HG02588 (cell line): Measurements from ENCODE around the gene POLA1.

Source experiments
- ATAC-seq: cut with Tn5 transposase; IDR thresholded peaks from one replicate; pipeline ENCODE4 v1.9.1; 2021; ENCODE audit warnings: mild to moderate bottlenecking, moderate library complexity; ENCODE audit not compliant: unreplicated experiment

Gene POLA1

DNA sequence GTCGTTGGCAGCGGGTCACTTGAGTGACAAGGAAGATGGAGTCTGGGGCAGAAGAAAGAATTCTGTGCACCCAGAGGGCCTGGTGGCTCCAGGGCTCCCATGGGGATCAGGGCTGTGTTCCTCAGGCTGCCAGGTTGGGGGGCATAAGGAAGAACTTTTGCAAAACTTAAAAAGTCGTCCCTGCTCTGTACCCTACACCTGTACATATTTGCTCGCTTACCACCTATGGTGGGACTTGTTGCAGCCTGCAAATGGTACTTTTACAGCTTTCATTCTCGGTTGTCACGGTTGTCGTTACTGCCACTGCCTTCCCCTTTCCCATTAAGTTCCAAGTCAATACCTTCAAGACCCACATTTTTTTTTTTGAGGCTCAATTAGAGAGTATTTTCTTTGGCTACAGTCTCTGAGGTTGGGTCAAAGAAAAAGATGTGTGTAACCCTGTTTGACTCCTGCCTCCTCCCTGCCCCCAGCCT lies 312.9 kb downstream of the POLA1 start:
- no peak for ATAC-seq

GRCh38 chrX:25007059-25008053 lies 313.6 kb downstream of the POLA1 start:
- ATAC-seq: no peak

DNA sequence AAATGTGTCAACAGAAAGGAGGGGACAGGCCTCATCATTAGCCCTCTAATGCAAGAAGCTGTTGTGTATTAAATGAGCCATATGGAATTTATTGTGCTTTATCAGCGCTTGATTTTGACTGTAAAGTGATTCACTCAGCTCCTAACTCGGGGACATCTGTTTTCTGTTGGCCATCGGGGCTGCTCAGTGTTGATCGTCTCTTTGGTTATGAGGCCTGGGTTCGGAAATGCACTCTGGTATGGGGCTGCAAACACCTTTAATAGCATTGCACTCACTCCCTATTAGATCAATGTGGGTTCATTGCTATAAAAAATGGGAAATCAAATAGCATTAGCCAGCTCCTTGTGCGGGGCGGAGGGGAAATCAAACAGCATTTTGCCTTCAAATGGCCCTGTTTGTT lies 315.7 kb downstream of the POLA1 start:
- ATAC-seq: no peak

GRCh38 chrX:25010784-25011588 lies 317.3 kb downstream of the POLA1 start:
- ATAC-seq: no peak

GRCh38 chrX:25011589-25012432 lies 318.1 kb downstream of the POLA1 start:
- no peak for ATAC-seq

- no peak for ATAC-seq
Measured at GRCh38 chrX:25012433-25012735, 318.7 kb downstream of the POLA1 start.

DNA sequence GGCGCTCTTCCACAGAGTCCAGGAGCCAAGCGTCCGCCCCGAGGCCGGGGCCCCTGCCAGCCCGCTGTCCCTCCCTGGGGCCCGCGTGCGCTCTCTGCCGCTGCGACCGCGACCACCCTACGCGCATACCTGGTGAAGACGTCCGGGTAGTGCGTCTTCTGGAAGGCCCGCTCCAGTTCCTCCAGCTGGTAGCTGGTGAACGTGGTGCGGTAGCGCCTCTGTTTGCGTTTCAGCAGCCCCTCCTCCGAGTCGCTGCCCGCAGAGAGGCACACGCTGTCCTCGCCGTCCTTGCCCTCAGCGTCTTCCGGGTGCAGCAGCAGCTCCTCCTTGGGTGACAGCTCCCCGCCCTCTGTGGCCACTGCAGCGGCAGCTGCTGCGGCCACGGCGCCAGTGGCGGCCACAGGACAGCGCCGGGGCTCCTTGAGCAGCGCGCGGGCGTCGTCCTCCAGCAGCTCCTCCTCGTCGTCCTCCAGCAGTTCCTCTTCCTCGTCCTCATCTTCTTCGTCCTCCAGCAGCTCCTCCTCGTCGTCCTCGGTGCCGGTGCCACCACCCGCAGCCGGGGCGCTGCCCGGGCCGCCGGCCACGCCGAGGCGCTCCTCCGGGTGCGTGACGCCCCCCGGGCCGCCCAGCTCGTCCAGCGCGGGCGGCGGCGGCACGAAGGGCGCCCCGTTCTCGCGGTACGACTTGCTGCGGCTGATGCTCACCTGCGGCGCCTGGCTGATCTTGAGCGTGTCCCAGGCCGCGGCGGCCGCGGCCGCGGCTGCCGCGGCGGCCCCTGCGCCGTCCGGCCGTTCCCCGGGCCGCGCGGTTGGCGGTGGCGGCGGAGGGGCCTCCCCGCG lies 319.3 kb downstream of the POLA1 start:
- peak; percentile 43 for ATAC-seq

GRCh38 chrX:25013632-25014365 lies 320.1 kb downstream of the POLA1 start:
- peak; percentile 28 for ATAC-seq

- no peak for ATAC-seq
Measured at GRCh38 chrX:25014366-25014838, 320.7 kb downstream of the POLA1 start.

DNA sequence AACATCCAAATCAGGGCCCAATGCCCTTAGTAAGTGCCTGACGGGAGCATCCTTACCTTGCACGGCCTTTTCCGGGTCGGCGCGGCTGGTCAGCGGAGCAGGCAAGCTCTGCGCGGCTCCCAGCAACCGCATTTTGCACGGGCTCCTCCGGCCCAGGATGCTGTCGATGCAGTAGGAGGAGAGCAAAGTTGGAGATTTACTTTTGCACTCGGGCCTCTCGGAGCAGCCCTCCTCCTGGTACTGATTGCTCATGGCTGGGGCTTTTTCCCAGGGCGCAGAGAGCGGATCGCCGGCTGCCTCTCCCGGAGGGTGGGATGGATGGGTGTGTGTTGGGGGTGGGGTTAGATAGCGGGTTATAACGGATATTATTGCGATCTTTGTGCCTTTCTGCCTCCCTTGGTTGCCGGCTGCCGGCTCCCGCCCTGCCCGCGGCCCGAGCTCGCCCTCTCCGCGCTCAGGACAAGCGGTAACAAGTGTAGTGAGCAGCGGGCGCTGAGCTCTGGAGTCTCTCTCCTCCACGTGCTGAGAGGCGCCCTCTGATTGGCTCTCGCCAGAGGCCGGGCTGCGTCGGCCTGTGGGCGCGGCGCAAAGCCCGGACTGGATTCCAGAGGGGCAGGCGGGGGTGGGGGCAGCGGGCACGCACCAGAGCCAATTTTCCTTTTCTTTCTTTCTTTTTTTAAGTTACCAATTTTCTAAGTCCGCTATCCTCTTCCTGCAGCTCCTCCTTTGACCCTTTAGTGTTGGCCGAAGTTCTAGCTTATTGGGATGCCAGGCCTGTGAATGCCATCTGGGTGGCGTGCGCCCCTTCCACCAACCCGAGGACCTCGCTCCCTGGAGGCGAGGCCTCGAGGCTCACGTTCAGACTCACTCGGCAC lies 322.0 kb downstream of the POLA1 start, which contains the start of gene ARX:
TSS of gene ARX (minus strand) at position 480 of the 875 bp plus-strand sequence. CDS start at position 252, 228 bp downstream.
- no peak for ATAC-seq

GRCh38 chrX:25016361-25016671 lies 322.6 kb downstream of the POLA1 start:
- ATAC-seq: no peak

DNA sequence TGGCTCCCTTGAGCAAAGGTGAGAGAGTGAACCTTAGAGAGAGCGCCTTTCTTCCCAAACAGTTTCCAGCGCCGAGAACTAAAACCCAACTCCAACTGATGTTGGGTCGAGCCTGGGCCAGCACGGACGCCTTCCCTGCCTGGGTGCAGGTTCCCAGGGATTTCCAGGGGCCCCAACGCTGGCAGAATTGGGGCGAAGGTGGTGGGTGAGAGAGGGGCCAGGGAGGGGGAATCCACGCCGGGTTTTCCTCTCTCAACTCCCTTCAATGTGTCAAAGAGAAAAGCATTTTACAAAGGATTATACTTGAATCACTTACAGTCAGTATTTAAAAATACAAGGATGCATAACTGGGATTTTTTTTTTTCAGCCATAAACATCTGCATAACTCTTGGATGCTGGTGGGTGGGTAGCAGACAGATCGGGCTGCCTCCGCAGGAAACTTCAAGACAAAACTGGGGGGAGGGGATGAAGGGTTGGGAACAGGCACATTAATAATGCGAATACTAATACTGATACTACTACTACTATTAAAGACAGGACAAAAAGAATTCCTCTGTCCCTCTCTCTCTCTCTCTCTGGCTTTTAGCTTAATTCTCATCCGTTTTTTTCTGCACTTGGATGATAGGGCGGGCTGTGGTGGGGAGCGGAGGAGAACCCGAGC lies 323.4 kb downstream of the POLA1 start:
- no peak for ATAC-seq

DNA sequence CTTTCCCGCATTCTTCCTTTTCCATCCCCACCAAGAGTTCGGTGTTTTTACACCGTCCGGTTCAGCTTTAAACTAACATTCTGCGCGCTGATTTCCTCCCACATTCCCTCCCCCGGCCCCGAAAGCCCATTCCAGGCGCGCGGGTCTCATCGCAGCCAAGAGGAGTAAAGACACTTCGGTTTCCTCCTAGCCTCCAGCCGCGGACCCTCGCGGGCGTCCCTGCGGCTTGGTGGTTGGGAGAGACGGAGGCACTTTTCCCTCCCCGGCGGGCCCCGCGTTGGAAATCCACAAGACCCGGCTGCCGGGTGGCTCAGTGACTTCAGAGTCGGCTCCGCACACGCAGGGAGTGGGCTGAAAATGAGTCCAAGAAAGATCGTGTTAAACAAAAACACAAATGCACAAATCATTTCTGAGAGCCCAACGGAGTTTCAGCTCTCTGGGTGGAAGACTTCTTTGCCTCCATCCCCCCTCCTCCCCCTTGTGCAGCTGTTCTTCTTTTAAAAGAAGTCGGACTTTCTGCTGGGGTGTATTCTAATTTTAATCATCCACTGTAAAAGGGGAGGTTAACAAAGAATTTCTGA lies 324.0 kb downstream of the POLA1 start:
- no peak for ATAC-seq

DNA sequence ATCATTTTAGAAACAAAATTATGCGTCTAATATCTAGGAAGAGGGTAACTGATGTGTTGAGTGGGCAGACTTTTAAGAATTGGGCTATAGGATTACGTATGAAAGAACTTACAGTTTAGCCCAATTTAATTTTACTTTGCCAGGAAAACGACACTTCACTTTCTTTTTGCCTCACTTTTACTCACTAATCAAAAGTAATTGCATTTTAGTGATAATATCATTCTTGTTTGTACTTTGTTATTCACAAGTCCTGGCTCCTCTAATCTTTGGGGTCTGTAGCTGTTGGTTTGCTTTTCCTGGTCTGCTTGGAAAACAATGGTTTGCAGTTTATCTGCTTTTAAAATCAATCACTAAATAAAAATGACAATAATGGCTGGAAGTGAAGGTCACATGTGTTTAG lies 325.0 kb downstream of the POLA1 start:
- ATAC-seq: no peak

- no peak for ATAC-seq
Measured at GRCh38 chrX:25019707-25020390, 326.1 kb downstream of the POLA1 start.

DNA sequence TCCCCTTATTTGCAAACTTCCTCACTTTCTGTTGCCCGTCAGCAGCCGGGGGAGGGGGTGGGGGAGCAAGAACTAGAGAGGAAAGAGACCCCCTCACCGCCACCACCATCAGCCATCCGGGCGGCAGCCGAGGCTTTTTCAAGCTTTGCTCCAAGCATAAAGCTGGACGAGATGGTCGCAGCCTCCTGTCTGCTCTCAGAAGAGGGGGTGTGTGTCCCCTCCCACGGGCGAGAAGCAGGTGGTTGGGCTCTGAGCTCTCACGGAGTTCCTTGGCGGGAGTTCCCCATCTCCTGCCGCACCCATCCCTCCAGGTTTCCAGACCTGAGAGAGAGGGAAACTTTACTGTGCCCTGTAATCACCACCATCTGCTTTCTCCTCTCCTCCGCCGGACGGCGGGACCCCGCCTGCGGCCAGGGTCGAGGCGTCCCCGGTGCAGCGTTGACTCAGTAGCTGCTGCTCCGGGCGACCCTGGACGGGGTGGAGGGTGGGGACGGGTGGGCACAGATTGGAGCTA lies 326.7 kb downstream of the POLA1 start:
- ATAC-seq: no peak
